GM19099 (cell line): ENCODE results near the gene OMP.

Source experiments
- POLR2A ChIP-seq: IDR thresholded peaks from 3 replicates; pipeline ENCODE4 v1.6.1; 2011; ENCODE audit warnings: low read depth; ENCODE audit not compliant: insufficient read length; ENCODE audit errors: extremely low read depth

Gene OMP

GRCh38 chr11:77091146-77091940 lies 11.3 kb upstream of the OMP start:
- no peak for TF ChIP-seq POLR2A

- TF ChIP-seq POLR2A: no peak
Observed at GRCh38 chr11:77092382-77092781, 10.3 kb upstream of the OMP start.

GRCh38 chr11:77093056-77093891 lies 9.4 kb upstream of the OMP start:
- no peak for TF ChIP-seq POLR2A

- TF ChIP-seq POLR2A: no peak
Observed at GRCh38 chr11:77093987-77094840, 8.4 kb upstream of the OMP start.

DNA sequence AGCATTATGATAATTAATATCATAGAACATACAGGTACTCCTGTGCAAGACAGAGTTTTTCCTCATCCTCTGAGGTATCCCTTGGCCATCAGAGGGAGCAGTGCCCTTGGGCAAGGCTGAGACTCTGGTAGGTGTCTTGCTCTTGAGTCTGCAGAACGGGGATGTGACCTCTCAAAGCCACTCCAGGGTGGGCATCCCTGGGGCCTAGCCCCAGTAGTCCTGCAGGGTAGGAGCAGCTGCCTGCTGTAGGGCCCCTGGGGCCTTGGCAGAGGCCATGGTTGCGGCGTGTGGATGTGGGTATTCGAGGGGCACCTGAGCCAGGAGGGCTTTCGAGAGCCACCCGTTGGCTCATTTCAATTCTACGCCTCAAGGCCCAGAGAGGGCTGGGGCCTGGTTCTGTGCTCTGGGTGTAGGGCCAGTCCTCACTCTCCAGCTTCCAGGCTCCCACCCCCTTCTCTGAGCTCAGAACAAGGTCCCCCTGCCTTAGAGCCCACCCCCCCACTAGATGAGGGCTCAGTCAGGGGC lies 7.7 kb upstream of the OMP start:
- no peak for TF ChIP-seq POLR2A

DNA sequence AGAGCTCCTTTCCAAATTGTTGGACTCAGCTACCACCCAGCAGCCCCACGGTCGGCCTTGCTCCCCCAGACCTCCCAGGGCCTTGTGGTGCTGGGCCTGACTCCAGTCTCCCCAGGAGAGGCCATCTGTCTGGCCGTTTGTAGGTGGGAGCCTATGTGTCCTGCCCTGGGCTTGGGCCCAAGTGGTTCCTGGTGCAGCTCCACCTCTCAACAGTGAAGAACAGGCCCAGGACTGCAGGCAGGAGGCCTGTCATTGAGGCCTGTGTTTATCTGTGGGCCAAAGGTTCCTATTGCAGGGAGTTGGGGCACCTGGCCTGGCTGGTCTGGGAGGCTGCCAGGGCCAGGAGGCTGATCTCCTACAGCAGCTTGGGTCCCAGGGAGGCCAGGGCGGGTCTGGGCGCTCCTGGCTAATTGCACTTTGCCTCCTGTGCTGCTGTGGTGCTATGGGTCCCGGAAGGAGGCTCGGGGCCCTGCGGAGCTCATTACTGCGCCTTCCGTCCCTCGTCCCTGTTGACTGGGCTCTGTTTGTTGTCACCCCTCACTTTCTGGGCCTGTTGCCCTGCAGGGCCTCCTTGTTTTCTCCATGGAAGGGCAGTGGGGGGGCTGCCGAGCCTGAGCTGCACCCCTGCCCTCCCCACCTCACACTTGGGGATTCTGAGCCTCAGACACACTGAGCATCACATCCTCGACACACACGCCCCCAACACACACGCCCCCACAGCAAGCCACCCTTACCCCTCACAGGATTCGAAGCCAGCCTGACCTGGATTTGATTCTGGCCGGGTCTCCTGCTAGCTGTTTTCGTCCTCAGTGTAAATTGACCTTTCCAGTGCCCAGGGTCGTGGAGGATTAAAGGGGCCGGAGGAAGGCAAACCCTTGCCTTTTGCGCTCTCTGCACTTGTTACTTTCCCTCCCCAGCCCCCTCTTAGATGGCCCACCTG lies 6.8 kb upstream of the OMP start:
- TF ChIP-seq POLR2A: no peak

DNA sequence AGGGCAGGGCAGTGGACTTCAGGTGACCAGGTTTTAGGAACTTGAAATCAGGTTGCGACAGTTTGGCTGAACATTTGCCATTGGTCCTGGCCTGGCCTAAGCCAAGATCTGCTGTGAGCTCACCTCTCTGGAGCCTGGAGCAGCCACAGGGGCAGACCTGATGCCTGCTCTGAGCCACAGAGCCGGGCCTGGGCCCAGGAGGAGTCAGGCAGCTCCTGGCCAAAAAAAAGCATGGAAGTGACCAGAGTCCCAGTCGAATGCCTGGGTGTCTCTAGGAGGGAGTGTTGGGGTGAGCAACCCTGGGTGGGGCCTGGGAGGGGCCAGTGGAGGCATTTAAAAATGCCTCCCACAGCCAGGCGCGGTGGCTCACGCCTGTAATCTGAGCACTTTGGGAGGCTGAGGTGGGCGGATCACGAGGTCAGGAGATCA lies 6.0 kb upstream of the OMP start:
- no peak for TF ChIP-seq POLR2A

DNA sequence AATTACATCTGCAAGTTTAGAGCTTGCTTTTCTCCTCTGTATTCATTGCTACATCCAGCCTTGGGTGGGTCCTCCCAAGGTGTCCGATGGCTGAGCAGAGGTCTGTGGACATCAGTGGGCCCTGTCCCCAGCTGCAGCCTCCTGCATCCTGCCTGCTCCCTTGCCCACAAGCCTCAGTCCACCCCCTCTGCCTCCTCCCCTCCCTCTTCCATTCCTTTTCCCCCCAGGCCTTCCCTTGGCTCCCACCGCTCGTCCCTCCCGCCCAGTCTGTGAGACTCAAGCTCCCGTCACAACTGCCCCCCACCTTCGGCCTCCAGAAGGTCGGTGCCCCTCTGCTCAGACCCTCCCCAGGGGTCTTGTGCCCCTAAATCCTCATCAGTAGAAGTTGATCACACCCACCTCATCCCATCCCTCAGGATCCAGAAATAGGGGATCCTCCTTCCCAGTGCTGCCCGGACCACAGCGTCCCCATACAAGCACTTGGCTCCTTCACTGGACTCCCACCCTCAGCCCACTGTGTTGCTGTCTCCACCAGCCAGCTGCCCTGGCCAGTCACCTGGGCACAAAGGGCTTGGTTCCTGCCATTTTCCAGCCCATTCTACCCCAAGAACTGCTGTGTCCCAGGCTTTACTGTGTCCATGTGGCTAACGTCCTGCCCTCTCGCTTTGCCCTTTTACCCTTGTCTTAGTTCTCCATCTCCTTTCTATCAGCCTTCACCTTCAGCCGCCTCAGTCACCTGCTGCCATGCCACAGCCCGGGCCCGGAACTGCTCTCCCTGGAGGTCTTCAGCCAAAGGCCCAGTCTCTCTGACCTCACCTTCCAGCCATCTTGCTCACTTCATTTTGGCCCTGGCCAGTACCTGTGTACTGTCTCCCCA lies 2.2 kb upstream of the OMP start:
- no peak for TF ChIP-seq POLR2A

DNA sequence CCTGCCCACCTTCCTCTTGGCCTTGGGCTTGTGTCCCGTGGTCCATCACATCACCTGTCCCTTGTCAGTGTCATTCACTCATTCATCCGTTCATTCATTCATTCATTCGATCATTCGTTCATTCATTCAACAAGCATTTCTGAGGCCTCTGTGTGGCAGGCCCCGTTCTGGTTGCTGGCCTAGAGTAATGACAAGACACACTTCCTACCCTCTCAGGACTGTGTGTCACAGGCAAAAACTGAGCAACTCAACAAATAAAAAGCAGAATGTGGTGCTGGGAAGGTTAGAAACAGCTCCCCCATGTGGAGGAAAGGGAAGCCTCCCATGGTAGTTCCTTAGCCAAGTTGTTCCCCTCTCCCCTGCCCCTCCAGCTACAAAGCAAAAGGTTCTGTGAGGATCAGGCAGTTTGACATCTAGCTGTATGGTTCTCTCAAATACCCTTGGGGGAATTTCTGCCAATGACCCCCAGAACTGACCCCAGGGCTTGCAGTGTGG lies 1.6 kb upstream of the OMP start:
- TF ChIP-seq POLR2A: no peak

DNA sequence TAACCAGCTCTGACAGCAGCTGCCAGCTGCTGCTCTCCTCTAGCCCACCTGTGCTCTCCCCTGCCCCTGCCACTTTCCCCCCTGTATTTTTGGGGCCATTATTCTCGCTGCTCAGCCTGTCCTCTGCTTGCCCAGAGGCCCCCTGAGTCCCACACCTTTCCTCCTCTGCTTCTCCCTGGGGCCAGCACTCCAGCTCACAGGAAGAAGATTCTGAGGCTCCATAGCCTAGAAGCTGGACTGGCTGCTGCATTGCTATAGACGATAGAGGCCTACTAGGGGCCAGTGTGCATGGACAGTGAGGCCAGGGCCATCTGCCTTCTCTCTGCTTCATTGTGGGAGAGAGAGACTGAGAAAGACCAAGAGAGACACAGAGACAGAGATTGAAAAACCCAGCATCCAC lies 679 bp downstream of the OMP start:
- TF ChIP-seq POLR2A: no peak

- TF ChIP-seq POLR2A: no peak
Observed at GRCh38 chr11:77104727-77105126, 2.1 kb downstream of the OMP start.

GRCh38 chr11:77106321-77106720 lies 3.7 kb downstream of the OMP start:
- no peak for TF ChIP-seq POLR2A

GRCh38 chr11:77106759-77107158 lies 4.1 kb downstream of the OMP start:
- no peak for TF ChIP-seq POLR2A
